ENCODE results near the gene PGK1.

GRCh38 chrX:78102091-78102490, 2.0 kb upstream of the PGK1 start:
- TF ChIP-seq, protein P1, sequence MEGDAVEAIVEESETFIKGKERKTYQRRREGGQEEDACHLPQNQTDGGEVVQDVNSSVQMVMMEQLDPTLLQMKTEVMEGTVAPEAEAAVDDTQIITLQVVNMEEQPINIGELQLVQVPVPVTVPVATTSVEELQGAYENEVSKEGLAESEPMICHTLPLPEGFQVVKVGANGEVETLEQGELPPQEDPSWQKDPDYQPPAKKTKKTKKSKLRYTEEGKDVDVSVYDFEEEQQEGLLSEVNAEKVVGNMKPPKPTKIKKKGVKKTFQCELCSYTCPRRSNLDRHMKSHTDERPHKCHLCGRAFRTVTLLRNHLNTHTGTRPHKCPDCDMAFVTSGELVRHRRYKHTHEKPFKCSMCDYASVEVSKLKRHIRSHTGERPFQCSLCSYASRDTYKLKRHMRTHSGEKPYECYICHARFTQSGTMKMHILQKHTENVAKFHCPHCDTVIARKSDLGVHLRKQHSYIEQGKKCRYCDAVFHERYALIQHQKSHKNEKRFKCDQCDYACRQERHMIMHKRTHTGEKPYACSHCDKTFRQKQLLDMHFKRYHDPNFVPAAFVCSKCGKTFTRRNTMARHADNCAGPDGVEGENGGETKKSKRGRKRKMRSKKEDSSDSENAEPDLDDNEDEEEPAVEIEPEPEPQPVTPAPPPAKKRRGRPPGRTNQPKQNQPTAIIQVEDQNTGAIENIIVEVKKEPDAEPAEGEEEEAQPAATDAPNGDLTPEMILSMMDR (IDR thresholded peaks at IDR 0.05; ENCODE audit: insufficient read depth, low read length, poor library complexity, severe bottlenecking) = no peak
- TF ChIP-seq EZH2phosphoT487 (conservative IDR thresholded peaks at IDR 0.05; ENCODE audit: low read length) = no peak

All from SU-DHL-6 (cell line).